ENCODE measurements around the gene TMEM120A.

Gene TMEM120A

DNA sequence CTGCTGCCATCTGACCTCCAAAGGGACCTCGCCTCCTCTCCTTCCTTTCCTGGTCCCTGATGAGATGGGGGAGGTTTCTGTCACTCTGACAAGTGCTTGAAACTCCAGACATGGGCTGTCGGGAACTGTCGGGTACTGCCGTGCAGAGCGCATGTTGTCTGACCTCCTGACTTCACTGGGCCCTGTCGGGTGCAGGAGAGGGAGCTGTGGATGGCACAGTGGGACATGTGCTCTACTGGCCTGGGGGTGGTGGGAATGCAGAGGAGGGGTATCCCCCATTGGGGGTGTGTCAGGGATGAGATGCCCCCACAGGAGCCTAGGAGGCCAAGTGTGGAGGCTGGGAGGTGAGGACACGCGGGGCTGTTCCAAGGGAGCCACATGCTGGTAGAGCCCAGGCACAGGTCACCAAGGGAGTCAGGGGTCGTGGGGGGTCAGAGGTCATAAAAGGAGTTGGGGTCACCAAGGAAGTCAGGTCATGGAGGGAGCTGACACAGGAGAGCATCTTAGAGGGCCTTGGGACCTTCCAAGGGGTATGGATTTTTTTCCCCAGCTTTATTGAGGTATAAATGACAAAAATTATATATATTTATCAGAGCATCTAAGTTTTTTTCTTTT lies 30.9 kb downstream of the TMEM120A start:
- H3K27ac ChIP-seq: peak overlapping the region in 20 of 21 experiments; percentile 4 to 87 (median 68)
- H3K4me3 ChIP-seq: no peak overlapping the region

DNA sequence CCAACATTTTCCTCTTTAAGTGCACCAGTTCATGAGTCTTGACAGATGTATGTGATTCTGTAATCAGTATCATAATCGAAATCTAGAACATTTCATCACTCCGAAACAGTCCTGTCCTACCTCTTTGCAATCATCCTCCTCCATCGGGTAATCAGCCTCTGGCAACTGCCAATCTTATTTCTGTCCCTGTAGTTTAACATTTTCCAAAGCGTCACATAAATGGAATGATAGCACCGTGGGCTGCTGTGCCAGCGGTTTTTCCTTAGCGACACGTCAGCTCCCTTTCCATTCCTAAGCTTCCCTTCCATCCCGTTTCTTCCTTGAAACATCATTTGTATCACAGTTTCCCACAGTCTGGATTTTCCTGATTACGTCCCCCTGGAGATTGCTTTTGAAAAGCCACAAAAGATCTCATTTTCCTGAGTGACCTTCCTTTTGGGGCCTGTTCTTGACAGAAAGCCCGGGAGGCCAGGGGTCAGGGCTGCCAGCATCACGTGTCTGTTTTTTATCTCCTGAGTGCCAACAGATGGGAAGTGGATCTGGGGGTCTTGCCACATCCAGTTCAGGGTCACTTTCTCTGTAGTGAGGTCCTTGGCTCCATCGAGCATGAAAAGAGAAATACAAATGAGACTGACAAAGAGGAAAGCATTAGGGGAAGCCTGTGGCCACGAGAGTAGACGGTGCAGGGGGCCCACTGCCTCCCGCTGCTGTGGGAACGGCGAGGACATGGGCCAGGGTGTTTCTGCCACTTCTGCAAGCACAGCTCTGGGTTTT lies 31.6 kb downstream of the TMEM120A start:
- Histone ChIP-seq H3K27ac (peak overlapping the region in 20 of 21 experiments; percentile 4 to 87 (median 68)), H3K4me3 (no peak overlapping the region)

DNA sequence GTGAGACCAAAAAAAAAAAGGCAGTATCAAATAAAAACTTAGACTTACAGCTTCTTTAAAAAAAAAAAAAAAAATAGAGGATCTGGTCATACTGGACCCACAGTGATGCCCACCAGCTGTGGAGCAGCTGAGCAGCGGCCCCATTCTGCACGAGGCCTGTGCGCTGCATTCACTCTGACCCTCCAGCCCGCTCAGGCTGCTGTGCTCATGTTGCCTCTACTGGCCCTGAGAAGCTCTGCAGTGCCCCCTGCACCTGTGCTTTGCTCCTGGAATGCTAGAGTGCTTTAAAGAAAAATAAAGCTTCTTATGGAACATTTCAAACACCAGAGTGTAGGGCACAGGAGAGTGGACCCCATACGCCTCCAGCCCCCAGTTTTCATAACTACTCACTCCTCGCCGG lies 33.2 kb downstream of the TMEM120A start:
- H3K27ac ChIP-seq: peak overlapping the region in 3 of 21 experiments; percentile 68 to 84 (median 69)
- H3K4me3 ChIP-seq: no peak overlapping the region

DNA sequence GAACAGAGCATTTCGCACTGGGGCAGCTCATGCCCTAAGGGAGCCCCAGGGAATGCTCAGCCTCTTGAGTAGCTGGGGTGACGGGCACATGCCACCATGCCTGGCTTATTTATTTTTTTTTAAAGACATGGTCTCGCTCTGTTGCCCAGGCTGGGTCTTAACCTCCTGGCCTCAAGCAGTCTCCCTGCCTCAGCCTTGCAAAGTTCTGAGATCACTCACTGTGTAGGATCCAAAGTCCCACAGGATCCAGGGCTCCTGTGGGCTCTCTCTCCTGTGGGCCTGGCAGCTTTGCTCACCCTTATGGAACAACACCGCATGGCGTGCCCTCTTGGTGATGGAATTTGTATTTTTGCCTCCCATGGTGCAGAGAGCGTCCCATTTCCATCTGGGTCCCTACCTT lies 34.0 kb downstream of the TMEM120A start:
- H3K27ac ChIP-seq: peak overlapping the region in 1 of 21 experiments; percentile 11

DNA sequence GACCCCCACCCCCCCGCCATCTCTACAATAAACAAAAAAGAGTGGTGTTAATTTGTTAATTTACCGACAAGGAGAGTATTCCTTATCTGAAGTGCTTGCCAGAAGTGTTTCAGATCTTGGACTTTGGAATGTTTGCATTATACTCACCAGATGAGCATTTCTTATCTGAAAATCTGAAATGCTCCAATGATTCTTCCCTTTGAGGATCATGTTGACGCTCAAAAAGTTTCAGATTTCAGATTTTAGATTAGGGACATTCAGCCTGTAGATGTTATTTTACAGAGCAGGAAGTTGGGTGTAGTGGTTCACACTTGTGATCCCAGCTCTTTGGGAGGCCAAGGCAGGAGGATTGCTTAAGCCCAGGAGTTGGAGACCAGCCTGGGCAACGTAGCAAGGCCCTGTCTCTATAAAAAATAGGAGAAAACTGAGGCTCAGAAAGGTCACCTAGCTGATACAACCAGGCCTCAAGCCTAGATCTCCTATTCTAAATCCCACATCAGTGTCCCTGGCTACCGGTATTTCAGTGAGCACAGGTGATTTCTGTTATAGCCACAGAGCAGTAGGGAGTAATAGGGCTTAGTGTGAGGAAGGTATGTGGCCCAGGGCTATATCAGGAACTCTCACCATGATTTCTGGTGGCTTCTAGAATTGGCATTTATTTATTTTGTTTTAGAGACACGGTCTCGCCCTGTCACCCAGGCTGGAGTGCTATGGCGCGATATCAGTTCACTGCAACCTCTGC lies 35.4 kb downstream of the TMEM120A start:
- Histone ChIP-seq H3K4me3 (no peak overlapping the region), H3K27ac (peak overlapping the region in 1 of 21 experiments; percentile 31)

More for the DNA sequence above, 34.0 kb downstream of the TMEM120A start:
- H3K4me3 ChIP-seq: no peak overlapping the region

DNA sequence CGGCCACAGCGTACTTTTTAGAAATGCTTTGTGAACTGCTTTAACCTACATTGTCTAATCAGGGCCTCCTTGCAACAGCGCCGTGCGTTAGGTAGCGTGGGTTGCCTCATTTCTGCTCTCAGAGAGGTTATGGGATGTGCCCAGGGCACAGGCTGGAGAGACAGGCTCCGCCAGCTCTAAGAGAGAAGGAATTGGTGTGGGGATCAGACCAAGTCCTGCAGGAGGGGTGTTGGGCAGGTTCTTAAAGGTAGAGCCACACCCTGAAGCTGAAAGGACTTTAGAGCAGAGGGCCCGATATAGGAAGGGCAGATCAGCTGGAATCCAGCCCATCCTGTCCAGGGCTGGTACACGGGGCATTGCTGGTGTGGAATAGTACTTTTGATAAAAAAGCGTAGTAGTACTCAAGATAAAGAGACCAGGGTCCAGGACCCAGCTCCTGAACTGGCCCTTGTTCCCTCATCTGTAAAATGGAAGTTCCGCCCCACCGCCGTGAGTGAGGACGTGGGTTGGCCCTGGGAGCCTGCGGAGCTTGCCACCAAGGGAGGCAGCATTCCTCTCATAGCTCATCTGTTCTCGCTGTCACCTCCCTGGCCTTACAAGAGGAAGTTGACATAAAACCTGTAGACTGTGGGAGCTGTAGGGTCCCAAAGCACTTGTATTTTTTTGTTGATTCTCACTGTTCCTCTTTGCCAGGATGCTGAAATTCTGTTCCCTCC lies 37.2 kb downstream of the TMEM120A start:
- Histone ChIP-seq H3K4me3 (no peak overlapping the region), H3K27ac (peak overlapping the region in 9 of 21 experiments; percentile 3 to 57 (median 41))

DNA sequence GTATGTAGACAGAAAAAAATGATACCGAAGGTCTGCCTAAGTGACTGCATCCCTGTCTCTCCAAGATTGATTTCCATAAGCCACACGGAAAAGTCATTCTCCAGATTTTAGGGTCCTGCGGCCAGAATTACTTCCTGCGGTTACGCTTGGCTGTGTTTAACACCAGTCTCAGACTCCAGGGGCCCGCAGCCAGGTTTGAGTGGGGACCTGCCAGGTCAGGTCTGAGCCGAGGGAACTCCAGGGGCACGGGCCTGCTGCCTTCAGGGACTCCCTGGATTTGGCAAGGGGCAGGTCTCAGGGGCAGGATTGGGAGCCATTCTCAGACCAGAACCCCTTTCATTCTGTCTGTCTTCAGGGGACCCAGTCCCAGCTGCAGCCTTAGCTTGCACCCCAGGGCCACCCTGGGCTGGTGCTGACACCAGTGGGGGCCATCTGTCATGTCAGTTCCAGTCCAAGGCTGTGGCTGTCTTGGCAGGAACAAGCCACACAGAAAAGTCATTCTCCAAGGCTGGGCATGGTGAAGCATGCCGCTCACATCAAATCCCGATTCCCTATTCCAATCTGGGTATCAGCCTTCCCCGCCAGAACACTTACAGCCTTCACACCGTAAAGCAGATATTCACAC lies 39.0 kb downstream of the TMEM120A start:
- Histone ChIP-seq H3K4me3 (no peak overlapping the region), H3K27ac (peak overlapping the region in 1 of 21 experiments; percentile 41)

DNA sequence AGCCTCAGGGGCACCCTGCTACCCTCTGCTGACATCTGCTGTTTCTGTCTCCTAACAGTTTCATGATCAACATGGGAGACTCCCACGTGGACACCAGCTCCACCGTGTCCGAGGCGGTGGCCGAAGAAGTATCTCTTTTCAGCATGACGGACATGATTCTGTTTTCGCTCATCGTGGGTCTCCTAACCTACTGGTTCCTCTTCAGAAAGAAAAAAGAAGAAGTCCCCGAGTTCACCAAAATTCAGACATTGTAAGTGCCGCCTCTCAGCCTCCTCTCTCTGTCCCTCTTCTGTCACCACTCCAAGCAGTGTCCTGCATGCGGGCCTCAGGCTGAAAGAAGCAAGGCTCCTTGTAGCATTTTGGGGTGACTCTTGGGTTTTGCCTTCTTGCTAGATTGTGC lies 40.5 kb downstream of the TMEM120A start:
- H3K27ac ChIP-seq: peak overlapping the region in 4 of 21 experiments; percentile 11 to 32 (median 18)
- no peak overlapping the region for H3K4me3 ChIP-seq

DNA sequence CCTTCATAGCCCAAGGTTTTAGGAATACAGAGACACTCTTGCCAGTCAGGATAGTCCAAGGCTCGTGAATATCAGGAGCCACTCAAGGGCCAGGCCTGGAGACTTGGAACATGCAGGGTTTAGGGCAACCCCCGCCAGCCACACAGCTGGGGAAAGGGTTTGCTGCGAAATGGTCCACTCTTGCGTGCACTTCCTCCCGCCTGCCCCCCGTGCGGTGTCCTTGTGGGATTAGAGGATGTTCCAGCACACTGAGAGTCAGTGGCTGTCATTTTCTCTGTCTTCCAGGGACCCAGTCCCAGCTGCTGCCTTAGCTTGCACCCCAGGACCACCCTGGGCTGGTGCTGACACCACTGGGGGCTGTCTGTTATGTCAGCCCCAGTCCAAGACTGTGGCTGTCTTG lies 41.0 kb downstream of the TMEM120A start:
- no peak overlapping the region for H3K4me3 ChIP-seq
- peak overlapping the region in 4 of 21 experiments; percentile 11 to 32 (median 18) for H3K27ac ChIP-seq

DNA sequence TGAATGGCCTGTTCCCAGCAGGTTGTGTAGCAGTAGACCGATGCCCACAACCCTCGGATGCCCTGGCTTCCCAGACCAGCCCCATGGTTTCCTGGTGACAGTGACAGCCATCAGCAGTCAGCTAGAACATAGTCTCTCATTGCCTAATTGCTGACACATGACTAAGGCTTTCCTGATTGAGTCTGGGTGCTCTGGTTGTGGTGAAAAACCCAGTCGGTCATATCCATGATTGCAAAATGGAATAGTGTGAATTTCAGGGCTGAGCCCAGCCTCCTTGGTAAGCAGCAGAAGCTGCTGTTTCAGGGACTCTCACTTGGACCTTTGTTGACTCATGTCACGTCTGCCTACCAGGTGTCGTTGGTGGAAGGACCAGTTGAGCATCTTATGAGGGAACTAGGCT lies 42.9 kb downstream of the TMEM120A start:
- peak overlapping the region in 15 of 21 experiments; percentile 4 to 77 (median 39) for H3K27ac ChIP-seq

DNA sequence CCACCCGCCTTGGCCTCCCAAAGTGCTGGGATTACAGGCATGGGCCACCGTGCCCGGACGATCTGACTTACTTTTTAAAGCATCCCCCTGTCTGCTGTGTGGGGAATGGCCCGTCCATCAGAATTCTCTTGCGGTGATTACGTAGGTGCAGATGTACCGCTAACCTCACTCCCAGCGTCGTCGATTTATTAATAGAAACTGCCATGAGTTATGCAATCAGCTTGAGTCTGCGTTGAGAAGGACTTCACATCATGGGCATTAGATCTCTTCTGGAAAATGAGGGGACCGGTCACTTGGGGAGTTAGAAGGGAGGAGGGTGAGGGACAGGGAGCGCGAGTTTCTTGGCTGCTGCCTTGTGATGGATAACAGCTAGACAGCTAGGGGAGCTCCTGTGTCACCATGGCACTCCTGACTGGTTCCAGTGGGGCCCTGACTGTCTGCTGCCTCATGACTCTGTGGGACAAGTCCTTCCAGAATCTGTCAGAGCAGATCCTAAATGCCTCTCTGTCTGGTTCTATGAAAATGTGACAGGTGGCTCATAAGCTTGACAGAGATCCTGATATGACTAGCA lies 44.2 kb downstream of the TMEM120A start:
- H3K4me3 ChIP-seq: no peak overlapping the region

More for the DNA sequence above, 42.9 kb downstream of the TMEM120A start:
- H3K4me3 ChIP-seq: no peak overlapping the region

DNA sequence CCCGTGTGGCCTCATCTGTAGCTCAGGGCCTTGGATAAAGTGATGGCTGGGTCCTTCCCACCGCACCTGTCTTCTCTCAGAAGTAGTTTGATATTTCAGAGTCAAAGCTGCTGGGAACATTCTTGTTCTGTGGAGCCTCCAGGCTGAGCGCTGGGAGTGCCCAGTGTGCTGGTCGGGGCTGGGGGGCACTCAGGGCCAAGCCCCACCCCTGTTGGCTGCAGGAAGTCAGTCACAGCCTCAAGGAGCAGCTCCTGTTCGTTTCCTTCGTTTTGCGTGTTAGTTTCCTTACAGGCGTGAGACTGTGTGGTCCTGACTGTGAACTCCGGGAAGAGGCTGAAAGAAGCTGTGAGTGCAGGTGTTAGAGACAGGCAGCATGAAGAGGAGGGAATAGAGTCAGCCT lies 46.2 kb downstream of the TMEM120A start:
- peak overlapping the region in 1 of 21 experiments; percentile 12 for H3K27ac ChIP-seq

More for the DNA sequence above, 44.2 kb downstream of the TMEM120A start:
- H3K27ac ChIP-seq: peak overlapping the region in 5 of 21 experiments; percentile 5 to 77 (median 49)

DNA sequence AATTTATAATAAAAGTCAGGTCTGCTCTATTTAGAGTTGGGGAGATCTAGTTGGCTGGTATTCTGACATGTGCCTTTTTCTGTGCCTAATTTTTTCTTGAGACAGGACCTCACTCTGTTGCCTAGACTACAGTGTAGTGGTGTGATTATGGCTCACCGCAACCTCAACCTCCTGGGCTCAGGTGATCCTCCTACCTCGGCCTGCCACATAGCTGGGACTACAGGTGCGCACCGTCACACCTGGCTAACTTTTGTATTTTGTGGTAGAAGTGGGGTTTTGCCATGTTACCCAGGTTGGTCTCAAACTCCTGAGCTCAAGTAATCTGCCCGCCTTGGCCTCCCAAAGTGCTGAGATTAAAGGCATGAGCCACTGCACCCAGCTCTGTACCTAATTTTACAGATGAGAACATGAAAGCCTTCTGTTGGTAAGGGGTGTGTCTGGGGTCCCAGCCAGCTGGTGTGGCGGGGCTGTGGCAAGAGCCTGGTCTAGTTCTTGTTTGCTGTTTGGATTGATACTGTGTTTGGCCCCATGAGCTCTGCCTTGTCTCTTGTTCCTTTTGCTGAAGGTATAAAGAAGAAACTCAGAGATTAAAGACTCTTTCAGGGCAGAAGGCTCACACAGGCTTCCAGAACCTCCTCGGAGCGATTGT lies 48.1 kb downstream of the TMEM120A start:
- peak overlapping the region in 9 of 21 experiments; percentile 4 to 74 (median 34) for H3K27ac ChIP-seq

More for the DNA sequence above, 46.2 kb downstream of the TMEM120A start:
- H3K4me3 ChIP-seq: no peak overlapping the region

DNA sequence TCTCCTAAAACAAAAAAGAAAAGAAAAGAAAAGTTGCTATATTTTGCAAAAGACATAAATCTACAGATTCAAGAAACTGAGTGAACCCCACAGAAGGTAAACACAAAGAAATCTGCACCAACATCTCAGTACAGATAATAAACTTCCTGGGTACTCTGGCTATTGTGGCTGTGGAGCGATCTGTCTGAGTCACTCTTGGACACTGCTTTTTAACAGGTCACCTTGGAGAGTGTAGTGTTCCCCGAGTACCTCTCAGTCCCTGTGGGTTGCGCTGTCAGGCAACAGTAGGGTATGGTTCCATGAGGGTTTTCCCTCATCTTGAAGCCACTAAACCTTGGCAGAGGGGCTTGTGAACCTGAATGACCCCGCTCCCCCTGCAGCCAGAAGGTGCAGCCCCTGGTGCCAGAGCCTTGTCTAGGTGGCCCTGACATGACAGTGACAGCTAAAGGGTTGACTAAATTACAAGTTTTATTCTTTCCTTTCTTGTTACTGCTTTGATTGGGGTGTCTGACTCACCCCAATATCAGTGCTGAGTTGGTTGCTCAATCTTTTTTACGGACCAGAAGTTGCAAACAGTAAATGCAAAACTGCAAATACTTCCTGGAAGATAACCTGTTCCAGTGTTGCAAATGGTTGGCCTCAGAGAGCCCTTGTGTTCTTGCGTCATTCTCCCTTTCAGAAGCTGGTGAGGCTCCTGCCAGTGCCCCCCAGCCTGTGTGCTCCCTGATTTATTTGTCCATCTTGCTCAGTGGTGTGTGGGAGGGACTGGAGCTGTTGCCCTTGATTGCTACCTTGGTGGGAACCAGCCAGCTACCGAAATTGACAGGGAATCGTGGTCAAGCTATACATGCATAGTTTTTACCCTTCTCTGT lies 48.9 kb downstream of the TMEM120A start:
- H3K4me3 ChIP-seq: no peak overlapping the region
- peak overlapping the region in 10 of 21 experiments; percentile 23 to 74 (median 56) for H3K27ac ChIP-seq

More for the DNA sequence above, 48.1 kb downstream of the TMEM120A start:
- no peak overlapping the region for H3K4me3 ChIP-seq

DNA sequence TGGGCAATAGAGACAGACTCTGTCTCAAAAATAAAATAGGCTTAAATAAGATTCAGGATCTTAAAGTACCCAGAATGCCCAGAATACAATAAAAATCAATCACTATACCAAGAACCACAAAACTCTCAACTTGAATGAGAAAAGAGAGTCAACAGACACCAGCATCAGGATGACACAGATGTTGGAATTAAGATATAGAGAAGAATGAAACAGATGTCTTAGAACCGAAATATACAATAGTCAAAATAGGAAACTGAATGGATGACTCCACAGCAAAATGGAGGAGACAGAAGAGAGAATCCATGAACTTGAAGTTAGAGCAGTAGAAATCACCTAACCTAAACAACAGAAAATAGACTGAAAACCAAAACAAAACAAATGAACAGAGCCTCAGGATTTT lies 49.9 kb downstream of the TMEM120A start:
- Histone ChIP-seq H3K4me3 (no peak overlapping the region), H3K27ac (peak overlapping the region in 9 of 21 experiments; percentile 16 to 74 (median 60))

DNA sequence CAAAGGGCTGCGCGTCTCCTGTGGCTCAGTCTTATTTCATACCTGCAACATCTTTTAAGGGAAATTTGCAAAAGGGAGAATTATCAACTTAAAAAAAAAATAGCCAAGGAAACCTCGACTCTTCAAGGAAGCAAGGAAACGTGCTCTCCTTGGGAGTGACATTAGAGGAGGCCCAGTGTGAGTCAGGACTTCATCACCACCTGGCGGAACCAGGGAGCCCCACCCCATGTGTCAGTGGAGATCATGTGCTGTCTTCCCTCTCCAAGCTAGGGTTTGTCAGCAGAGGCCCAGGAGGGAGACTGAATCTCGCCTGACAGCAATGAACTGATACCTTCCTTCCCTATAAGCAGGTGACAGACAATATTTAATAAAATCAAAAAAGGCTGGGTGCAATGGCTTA lies 50.5 kb downstream of the TMEM120A start:
- Histone ChIP-seq H3K27ac (peak overlapping the region in 8 of 21 experiments; percentile 16 to 70 (median 60)), H3K4me3 (no peak overlapping the region)

DNA sequence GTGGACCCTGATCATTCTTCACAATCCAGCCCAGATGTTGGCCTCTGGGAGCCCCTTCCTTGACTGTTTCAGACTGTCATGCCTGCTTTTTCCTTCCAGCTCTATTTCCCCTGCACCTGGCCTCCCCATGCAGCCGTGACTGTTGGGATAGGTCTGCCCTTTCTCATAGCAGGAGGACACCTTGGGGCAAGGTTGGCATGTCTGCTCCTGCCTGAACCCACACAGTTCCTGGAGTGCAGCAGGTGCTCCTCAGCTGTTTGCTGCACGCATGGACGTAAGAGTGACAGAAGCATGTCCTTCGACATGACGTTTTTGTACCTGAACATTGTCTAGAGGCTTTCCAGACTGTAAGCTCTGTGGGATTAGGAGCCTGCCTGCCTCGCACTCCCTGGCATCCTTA lies 55.5 kb downstream of the TMEM120A start:
- Histone ChIP-seq H3K27ac (no peak overlapping the region), H3K4me3 (no peak overlapping the region)

Data from skin epidermis (tissue), 12 donors.